Head of caudate nucleus (tissue), 42 donors: ENCODE data around the gene ODAPH.
"Not testable (repeated sequence)": the region's sequence is repeated elsewhere in the genome, so short reads cannot be mapped to it uniquely, and the experiment has no call there.

ENCODE experiments used
- DNase-seq, 42 donors: peaks; one replicate each; pipeline versions ENCODE4 v3.0.0 to v3.0.0-alpha.2; 2020 to 2021; ENCODE audit warnings: mixed read lengths in 7 of 42
- intact Hi-C: fragments of 100-400 bp; cut with DNase I; formaldehyde crosslinking; loops from one replicate; pipeline ENCODE4 v1.15.0; 2022

Gene ODAPH

DNA sequence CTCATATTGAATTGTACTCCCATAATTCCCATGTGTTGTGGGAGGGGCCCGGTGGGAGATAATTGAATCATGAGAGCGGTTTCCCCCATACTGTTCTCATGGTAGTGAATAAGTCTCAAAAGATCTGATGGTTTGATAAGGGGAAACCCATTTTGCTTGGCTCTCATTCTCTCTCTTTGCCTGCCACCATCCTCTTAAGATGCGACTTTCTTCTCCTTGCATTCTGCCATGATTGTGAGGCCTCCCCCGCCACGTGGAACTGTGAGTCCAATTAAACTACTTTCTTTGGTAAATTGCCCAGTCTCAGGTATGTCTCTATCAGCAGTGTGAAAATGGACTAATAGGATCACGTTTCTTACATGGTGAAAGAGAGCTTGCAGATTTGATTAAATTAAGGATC lies 18.6 kb upstream of the ODAPH start:
- intact Hi-C loops, DNase-seq: not testable (repeated sequence)

- intact Hi-C loops, result no loop called here
- no peak for DNase-seq
Measured at GRCh38 chr4:75542824-75543223, 13.0 kb upstream of the ODAPH start.

GRCh38 chr4:75544220-75544619 lies 11.6 kb upstream of the ODAPH start:
- DNase-seq, intact Hi-C loops: not testable (repeated sequence)

DNA sequence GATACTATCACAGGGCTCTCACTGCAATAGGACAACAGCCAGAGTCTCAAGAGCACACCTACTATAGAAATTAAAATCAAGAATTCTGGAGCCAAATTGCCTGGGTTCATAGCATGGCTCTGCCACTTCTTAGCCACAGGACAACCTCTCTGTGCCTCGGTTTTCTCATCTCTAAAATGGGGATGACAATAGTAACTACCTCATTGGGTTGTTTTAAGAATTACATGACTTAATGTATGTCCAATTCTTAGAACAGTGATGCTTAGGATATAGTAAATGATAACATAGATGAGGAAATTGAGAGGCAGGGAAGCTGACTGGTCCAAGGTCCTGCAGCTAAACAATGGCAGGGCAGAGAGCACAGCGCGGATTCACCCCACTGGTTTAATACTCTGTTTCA lies 11.0 kb upstream of the ODAPH start:
- intact Hi-C loops, result no loop called here

GRCh38 chr4:75545526-75545925 lies 10.3 kb upstream of the ODAPH start:
- DNase-seq, result no peak
- intact Hi-C loops, result no loop called here

More for the DNA sequence above, 11.0 kb upstream of the ODAPH start:
- no peak for DNase-seq

- DNase-seq, result peak in 23 of 42 donors; percentile 6 to 66 (median 38)
- intact Hi-C loops, result no loop called here
Measured at GRCh38 chr4:75547647-75548387, 8.0 kb upstream of the ODAPH start.

DNA sequence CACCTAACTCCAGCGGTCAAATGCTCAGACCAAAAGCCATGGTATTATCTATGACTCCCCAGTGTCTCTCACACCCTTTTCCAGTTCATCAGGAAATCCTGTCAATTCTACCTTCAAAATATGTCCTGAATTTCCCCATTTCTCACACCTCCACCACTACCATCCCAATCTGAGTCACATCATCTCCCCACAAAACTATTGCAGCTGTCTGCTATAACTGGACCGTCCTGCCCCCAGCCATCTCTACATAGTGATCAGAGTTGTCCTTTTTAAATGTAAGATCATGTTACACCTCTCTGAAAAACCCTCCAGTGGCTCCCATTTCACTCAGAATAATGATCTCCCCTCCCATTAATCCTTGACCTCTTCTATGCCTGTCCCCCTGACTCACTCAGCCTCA lies 6.8 kb upstream of the ODAPH start:
- intact Hi-C loops, result no loop called here
- no peak for DNase-seq

DNA sequence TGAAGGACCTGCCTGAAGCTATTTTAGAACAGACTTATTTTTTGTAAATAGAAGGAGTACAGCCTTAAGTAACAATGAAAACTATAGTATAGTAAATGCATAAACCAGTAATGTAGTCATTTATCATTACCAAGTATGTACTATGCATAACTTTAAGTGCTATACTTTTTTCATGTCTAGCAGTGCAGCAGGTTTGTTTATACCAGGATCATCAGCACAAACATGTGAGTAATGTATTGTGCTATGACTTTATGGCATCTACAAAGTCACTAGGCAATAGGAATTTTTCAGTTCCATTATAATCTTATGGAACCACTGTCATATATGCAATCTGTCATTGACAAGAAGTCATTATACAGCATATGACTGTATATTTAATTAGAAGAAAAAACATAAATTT lies 3.4 kb upstream of the ODAPH start:
- intact Hi-C loops, result no loop called here
- DNase-seq, result no peak

- intact Hi-C loops, result no loop called here
- DNase-seq, result peak in 4 of 42 donors; percentile 12 to 45 (median 38)
Measured at GRCh38 chr4:75557696-75558095, 1.8 kb downstream of the ODAPH start.

DNA sequence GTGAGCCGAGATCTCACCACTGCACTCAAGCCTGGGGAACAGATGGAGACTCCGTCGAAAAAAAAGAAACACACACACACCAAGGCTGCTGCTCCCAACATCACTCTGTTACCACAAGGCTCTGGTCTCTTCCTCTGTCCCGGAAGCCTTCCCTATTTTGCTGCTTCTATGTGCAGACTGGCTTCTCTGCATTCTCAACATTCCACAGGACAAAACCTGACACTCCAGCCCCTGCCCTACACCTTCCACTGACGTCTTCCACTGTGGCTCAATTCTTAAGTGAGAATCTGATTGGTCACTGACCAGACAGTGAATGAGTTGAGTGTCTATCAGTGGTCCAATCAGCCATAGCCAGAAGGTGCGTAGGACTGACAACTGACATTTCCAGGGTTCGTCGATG lies 5.9 kb downstream of the ODAPH start:
- no peak for DNase-seq
- intact Hi-C loops, result no loop called here

DNA sequence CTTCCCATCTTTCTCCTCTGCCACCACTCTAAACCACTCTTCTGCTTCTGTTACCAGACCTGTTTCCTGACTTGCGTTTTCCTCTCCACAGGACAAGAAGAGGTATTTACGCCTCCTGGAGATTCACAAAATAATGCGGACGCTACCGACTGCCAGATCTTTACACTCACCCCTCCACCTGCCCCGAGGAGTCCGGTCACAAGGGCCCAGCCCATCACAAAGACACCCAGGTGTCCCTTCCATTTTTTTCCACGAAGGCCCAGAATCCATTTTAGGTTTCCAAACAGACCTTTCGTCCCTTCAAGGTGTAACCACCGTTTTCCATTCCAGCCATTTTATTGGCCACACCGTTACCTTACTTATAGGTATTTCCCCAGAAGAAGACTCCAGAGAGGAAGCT lies 8.2 kb downstream of the ODAPH start:
- no peak for DNase-seq
- intact Hi-C loops, result no loop called here

DNA sequence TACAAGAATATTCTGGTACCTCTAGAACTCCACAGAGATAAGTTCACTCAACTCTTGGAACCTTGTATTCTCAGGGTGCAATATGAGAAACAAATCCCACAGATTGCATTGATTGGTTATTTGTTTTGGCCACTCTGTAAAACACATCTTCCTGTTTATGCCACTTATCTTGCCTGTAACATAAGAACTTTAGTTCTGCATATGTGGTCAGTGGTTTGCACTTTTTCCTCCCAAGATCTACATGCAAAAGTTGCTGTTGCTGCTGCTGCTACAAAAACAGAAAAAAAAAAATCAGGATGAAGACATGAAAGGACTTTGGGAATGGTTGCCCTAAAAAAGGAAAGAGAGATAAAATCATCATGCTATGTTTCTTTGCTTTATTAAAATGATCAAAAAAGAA lies 9.6 kb downstream of the ODAPH start:
- intact Hi-C loops, result no loop called here
- DNase-seq, result no peak

- DNase-seq, result no peak
- intact Hi-C loops, result no loop called here
Measured at GRCh38 chr4:75566911-75567310, 11.0 kb downstream of the ODAPH start.

DNA sequence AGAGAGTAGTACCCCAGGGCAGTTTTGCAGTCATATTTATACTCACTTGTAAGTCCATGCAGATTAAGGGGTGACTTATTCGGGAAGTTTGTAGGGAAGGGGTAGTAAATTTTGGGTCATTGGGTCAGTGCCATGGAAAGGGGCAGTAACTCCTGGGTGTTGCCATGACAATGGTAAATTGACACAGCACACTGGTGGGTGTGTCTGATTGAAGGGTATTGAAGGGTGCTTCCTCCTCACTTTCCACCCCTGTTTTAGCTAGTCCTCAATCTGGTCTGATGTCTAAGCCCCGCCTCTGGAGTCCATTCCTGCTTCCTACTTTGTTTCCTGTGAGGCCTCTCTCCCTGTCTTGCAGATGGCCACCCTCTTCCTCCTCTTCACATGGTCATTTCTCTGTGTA lies 11.9 kb downstream of the ODAPH start:
- no peak for DNase-seq
- intact Hi-C loops, result no loop called here

GRCh38 chr4:75584067-75584466 lies 28.2 kb downstream of the ODAPH start:
- intact Hi-C loops, result no loop called here
- DNase-seq, result no peak

DNA sequence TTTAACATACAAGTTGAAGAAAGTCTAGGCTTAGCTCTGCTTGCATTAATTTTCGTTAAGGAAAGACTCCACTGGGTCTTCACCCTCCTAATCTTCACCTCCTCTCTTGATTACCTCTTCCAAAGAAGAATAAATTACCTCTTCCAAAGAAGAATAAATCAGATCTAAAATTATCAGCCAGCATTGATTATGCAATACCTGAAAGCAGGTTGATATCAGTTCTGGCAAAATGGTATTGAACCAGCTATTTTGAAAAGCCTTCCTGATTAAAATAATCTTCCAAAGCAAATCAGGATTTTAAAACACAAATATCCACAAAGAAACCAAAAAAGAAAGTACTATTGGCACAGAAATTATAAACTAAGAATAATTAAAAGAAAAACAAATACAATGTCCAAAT lies 37.5 kb downstream of the ODAPH start:
- no peak for DNase-seq
- intact Hi-C loops, result no loop called here

DNA sequence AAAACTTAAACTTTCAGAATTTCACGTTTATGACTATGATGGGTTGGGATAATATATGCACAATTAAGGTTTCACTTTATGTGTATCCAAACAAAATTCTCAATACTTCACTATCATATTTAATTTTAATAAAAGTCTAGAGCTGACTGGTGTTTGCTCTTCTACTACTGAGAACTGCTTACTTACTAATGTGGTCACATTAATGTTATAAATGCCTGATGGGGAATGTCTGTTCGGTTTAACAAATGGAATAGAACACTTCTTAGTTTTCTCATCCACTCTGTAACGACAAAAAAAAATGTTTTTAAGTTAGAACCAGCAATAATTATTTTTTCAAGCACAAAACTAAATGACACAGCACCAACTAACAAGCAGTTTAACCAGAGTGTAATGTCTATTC lies 40.2 kb downstream of the ODAPH start:
- intact Hi-C loops, result no loop called here
- DNase-seq, result no peak

GRCh38 chr4:75598390-75598789 lies 42.5 kb downstream of the ODAPH start:
- intact Hi-C loops, result no loop called here

DNA sequence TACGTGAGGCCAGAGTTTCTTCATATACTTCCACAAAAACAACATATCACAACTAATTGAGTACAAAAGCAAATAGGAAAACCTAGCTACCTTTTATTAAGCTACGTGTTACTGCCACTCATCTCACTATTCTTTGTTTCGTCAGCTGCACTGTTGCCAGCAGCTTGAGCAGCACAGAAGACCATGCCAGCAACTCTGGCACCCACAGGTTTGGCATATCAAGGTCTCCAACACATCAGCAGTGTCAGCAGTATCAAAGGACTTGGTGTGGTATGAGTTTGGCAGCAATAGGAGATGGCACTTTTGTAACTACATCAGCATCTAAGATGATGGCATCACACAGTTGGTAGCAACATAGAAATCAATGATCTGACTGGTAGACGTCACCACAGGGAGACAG lies 43.8 kb downstream of the ODAPH start:
- intact Hi-C loops, result no loop called here
- no peak for DNase-seq

More at GRCh38 chr4:75598390-75598789, 42.5 kb downstream of the ODAPH start:
- no peak for DNase-seq

- intact Hi-C loops, result no loop called here
- DNase-seq, result no peak
Measured at GRCh38 chr4:75605928-75606327, 50.1 kb downstream of the ODAPH start.

- peak in 2 of 42 donors; percentile 6 to 9 for DNase-seq
- intact Hi-C loops, result no loop called here
Measured at GRCh38 chr4:75612306-75612705, 56.4 kb downstream of the ODAPH start.
